ENCODE data around the gene STAT4. TPM values are rescaled to one million over a fixed set of nuclear protein-coding genes. Genes with fewer than 3 reads are reported as not detected.

Gene STAT4
- total RNA-seq, 1 experiment from 2014 or later = 0.85 TPM

GRCh38 chr2:191177751-191178736 is 27.2 kb upstream of the STAT4 start:
- H3K27ac Mint-ChIP-seq (ENCODE audit: unreplicated experiment) = no peak overlapping the region
- H3K27me3 Mint-ChIP-seq (ENCODE audit: unreplicated experiment) = no peaks in the 10 kb centered on the region
- intact Hi-C loops (cut with micrococcal nuclease; ENCODE audit: unreplicated experiment) = no loop called here
- TF ChIP-seq CTCF (IDR thresholded peaks at IDR 0.05; ENCODE audit: unreplicated experiment) = no peak
- H3K4me1 Mint-ChIP-seq (ENCODE audit: low read depth, unreplicated experiment) = peaks cover 29% of the 10 kb centered on the region
- BruUV-seq (replicated peaks) = no TSS peak
- H3K9me3 Mint-ChIP-seq (ENCODE audit: low read depth, unreplicated experiment) = no peaks in the 10 kb centered on the region
- CTCF ChIA-PET = interaction anchor here (0.6 to 1.1 kb wide), 3 partner anchors 9 to 140 kb away, joined by 3 to 4 read pairs (median 3); no protein-coding TSS in a partner anchor
- no peak for DNase-seq
- H3K36me3 Mint-ChIP-seq (ENCODE audit: insufficient read depth, unreplicated experiment) = no peaks in the 10 kb centered on the region
- no peak overlapping the region for H3K4me3 Mint-ChIP-seq (ENCODE audit: low read depth, unreplicated experiment)

- BruUV-seq (replicated peaks) = no TSS peak
- Mint-ChIP-seq H3K9me3 (ENCODE audit: low read depth, unreplicated experiment) (no peaks in the 10 kb centered on the region), H3K4me3 (ENCODE audit: low read depth, unreplicated experiment) (no peak overlapping the region), H3K27ac (ENCODE audit: unreplicated experiment) (no peak overlapping the region), H3K27me3 (ENCODE audit: unreplicated experiment) (no peaks in the 10 kb centered on the region), H3K36me3 (ENCODE audit: insufficient read depth, unreplicated experiment) (no peaks in the 10 kb centered on the region), H3K4me1 (ENCODE audit: low read depth, unreplicated experiment) (peaks cover 37% of the 10 kb centered on the region)
- intact Hi-C loops (cut with micrococcal nuclease; ENCODE audit: unreplicated experiment) = no loop called here
- CTCF ChIA-PET = no interaction called here
- TF ChIP-seq CTCF (IDR thresholded peaks at IDR 0.05; ENCODE audit: unreplicated experiment) = no peak
- DNase-seq = no peak
Measured at GRCh38 chr2:191176801-191177438, 26.1 kb upstream of the STAT4 start.

GRCh38 chr2:191176305-191176704 is 25.5 kb upstream of the STAT4 start:
- Mint-ChIP-seq H3K36me3 (ENCODE audit: insufficient read depth, unreplicated experiment) (no peaks in the 10 kb centered on the region), H3K4me1 (ENCODE audit: low read depth, unreplicated experiment) (peaks cover 43% of the 10 kb centered on the region), H3K27me3 (ENCODE audit: unreplicated experiment) (no peaks in the 10 kb centered on the region), H3K4me3 (ENCODE audit: low read depth, unreplicated experiment) (no peak overlapping the region), H3K27ac (ENCODE audit: unreplicated experiment) (no peak overlapping the region), H3K9me3 (ENCODE audit: low read depth, unreplicated experiment) (no peaks in the 10 kb centered on the region)
- no peak for TF ChIP-seq CTCF (IDR thresholded peaks at IDR 0.05; ENCODE audit: unreplicated experiment)
- intact Hi-C loops (cut with micrococcal nuclease; ENCODE audit: unreplicated experiment) = no loop called here
- CTCF ChIA-PET = no interaction called here
- no peak for DNase-seq
- no TSS peak for BruUV-seq (replicated peaks)

GRCh38 chr2:191174442-191174841 is 23.6 kb upstream of the STAT4 start:
- H3K9me3 Mint-ChIP-seq (ENCODE audit: low read depth, unreplicated experiment) = no peaks in the 10 kb centered on the region
- BruUV-seq (replicated peaks) = no TSS peak
- H3K4me3 Mint-ChIP-seq (ENCODE audit: low read depth, unreplicated experiment) = no peak overlapping the region
- no peak for TF ChIP-seq CTCF (IDR thresholded peaks at IDR 0.05; ENCODE audit: unreplicated experiment)
- CTCF ChIA-PET = no interaction called here
- no peak for DNase-seq
- H3K27me3 Mint-ChIP-seq (ENCODE audit: unreplicated experiment) = no peaks in the 10 kb centered on the region
- no peak overlapping the region for H3K27ac Mint-ChIP-seq (ENCODE audit: unreplicated experiment)
- peaks cover 45% of the 10 kb centered on the region for H3K4me1 Mint-ChIP-seq (ENCODE audit: low read depth, unreplicated experiment)
- no peaks in the 10 kb centered on the region for H3K36me3 Mint-ChIP-seq (ENCODE audit: insufficient read depth, unreplicated experiment)
- intact Hi-C loops (cut with micrococcal nuclease; ENCODE audit: unreplicated experiment) = no loop called here
